Measurements from ENCODE around the gene GPS1.
A peak's percentile ranks its signal among the peaks of the same experiment; 100 is the strongest.

GPS1 gene

GRCh38 chr17:82051776-82052637 lies at the start of gene GPS1, which contains the start of gene RFNG:
Gene GPS1, plus strand, starts transcription at chr17:82051898. Its CDS starts 34 bp downstream, at chr17:82051932.
Gene RFNG, minus strand, starts transcription at chr17:82051811. Its CDS starts 45 bp downstream, at chr17:82051766.
- no peak for TF ChIP-seq CTCF (IDR thresholded peaks at IDR 0.05; ENCODE audit: low read depth, low read length)
- peak; percentile 41 to 63 for DNase-seq (ENCODE audit: low read depth in 2 of 2)
- H3K4me3 ChIP-seq (replicated peaks in 1 of 2; ENCODE audit: low read depth in 2 of 2, low read length in 2 of 2): peak within 1 kb of the TSS; percentile 80 to 84

GRCh38 chr17:82003411-82004381 lies 48.0 kb upstream of the GPS1 start:
- H3K4me3 ChIP-seq (replicated peaks in 1 of 2; ENCODE audit: low read depth in 2 of 2, low read length in 2 of 2): no peak overlapping the region
- no peak for TF ChIP-seq CTCF (IDR thresholded peaks at IDR 0.05; ENCODE audit: low read depth, low read length)
- DNase-seq (ENCODE audit: low read depth in 2 of 2): peak; percentile 92 to 97

- no peak overlapping the region for H3K4me3 ChIP-seq (replicated peaks in 1 of 2; ENCODE audit: low read depth in 2 of 2, low read length in 2 of 2)
- no peak for TF ChIP-seq CTCF (IDR thresholded peaks at IDR 0.05; ENCODE audit: low read depth, low read length)
- no peak for DNase-seq (ENCODE audit: low read depth in 2 of 2)
Measured at GRCh38 chr17:82004517-82005455, 46.9 kb upstream of the GPS1 start.

GRCh38 chr17:82005701-82006348 lies 45.9 kb upstream of the GPS1 start:
- H3K4me3 ChIP-seq (replicated peaks in 1 of 2; ENCODE audit: low read depth in 2 of 2, low read length in 2 of 2): no peak overlapping the region
- DNase-seq (ENCODE audit: low read depth in 2 of 2): no peak
- no peak for TF ChIP-seq CTCF (IDR thresholded peaks at IDR 0.05; ENCODE audit: low read depth, low read length)

GRCh38 chr17:82006468-82007227 lies 45.0 kb upstream of the GPS1 start:
- no peak overlapping the region for H3K4me3 ChIP-seq (replicated peaks in 1 of 2; ENCODE audit: low read depth in 2 of 2, low read length in 2 of 2)
- DNase-seq (ENCODE audit: low read depth in 2 of 2): peak; percentile 58 to 59
- no peak for TF ChIP-seq CTCF (IDR thresholded peaks at IDR 0.05; ENCODE audit: low read depth, low read length)

All from cardiac fibroblast (primary cell).